Tibial nerve (tissue), 4 donors: ENCODE data around the gene CALY.

Experiments used
- EP300 ChIP-seq, 2 donors: sonication (generic); formaldehyde crosslinking; IDR thresholded peaks; one replicate each; pipeline ENCODE4 v1.6.1; 2017; ENCODE audit warnings: antibody characterized with exemption in 2 of 2, mild to moderate bottlenecking in 1 of 2
- POLR2A ChIP-seq, 2 donors: fragments of 450-650 bp; IDR thresholded peaks; one replicate each; pipeline ENCODE4 v1.6.1; 2017; ENCODE audit warnings: antibody characterized with exemption in 2 of 2, mild to moderate bottlenecking in 2 of 2, moderate library complexity in 2 of 2
- TF ChIP-seq, protein P1 (sequence below), 5 experiments: fragments of 200-600 bp in 3 of 5; fragments of 450-650 bp in 2 of 5; sonication (generic) in 3 of 5; IDR thresholded peaks; one replicate each; pipeline ENCODE4 v1.5.1; 2016 to 2019; ENCODE audit warnings: antibody characterized with exemption in 5 of 5, mild to moderate bottlenecking in 3 of 5, moderate library complexity in 2 of 5

DNA sequence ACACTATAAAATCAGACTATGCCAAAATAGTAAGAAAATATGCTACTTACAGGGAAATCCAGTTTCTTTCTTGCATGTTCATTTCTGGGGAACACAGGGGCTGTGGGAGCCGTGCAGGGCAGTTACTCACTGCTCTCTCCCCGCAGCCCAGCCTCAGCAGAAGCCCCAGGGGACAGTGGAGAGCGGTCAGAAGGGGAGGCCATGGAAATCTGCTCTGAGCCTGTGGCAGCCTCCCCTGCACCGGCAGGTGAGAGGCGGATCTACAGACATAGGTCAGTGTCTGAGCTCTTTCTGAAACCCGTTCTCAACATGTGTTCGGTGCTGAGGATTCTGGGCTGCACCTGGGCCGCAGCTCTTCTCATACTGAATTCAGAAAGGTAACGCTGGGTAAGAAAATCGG, 25.1 kb downstream of the CALY start:
- TF ChIP-seq, protein P1, sequence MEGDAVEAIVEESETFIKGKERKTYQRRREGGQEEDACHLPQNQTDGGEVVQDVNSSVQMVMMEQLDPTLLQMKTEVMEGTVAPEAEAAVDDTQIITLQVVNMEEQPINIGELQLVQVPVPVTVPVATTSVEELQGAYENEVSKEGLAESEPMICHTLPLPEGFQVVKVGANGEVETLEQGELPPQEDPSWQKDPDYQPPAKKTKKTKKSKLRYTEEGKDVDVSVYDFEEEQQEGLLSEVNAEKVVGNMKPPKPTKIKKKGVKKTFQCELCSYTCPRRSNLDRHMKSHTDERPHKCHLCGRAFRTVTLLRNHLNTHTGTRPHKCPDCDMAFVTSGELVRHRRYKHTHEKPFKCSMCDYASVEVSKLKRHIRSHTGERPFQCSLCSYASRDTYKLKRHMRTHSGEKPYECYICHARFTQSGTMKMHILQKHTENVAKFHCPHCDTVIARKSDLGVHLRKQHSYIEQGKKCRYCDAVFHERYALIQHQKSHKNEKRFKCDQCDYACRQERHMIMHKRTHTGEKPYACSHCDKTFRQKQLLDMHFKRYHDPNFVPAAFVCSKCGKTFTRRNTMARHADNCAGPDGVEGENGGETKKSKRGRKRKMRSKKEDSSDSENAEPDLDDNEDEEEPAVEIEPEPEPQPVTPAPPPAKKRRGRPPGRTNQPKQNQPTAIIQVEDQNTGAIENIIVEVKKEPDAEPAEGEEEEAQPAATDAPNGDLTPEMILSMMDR (IDR thresholded peaks at IDR 0.05): no peak
- TF ChIP-seq POLR2A (IDR thresholded peaks at IDR 0.05) (no peak), EP300 (IDR thresholded peaks at IDR 0.05) (no peak)
